GM21619 (cell line): ENCODE measurements around the gene LEKR1.
"Not testable (repeated sequence)": the region's sequence is repeated elsewhere in the genome, so short reads cannot be mapped to it uniquely, and the experiment has no call there.

Experiments used
- ATAC-seq: cut with Tn5 transposase; IDR thresholded peaks from one replicate; pipeline ENCODE4 v1.9.1; 2021; ENCODE audit not compliant: unreplicated experiment

LEKR1 gene

GRCh38 chr3:156803952-156804741 lies 22.0 kb upstream of the LEKR1 start:
- no peak for ATAC-seq

DNA sequence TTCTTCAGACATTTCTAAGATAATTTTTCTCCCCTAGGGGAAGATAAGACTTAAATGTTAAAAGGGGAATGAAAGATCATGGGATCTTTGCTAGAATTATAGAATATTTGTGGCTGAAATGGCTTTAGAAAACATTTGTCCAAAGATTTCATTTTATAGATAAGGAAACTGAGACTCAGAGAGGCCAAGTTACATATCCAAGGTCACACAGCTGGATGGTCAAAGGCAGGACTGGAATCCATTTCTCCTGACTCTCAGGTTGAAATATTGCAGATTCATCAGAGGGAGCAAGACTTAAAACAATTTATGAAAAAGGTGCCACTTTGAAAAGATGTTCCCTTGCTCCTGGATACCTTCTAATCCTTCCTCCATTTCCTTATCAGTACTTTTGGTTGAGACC lies 19.5 kb upstream of the LEKR1 start:
- ATAC-seq = no peak

GRCh38 chr3:156808025-156808424 lies 18.1 kb upstream of the LEKR1 start:
- ATAC-seq = no peak

GRCh38 chr3:156811089-156811862 lies 14.9 kb upstream of the LEKR1 start:
- ATAC-seq = no peak

DNA sequence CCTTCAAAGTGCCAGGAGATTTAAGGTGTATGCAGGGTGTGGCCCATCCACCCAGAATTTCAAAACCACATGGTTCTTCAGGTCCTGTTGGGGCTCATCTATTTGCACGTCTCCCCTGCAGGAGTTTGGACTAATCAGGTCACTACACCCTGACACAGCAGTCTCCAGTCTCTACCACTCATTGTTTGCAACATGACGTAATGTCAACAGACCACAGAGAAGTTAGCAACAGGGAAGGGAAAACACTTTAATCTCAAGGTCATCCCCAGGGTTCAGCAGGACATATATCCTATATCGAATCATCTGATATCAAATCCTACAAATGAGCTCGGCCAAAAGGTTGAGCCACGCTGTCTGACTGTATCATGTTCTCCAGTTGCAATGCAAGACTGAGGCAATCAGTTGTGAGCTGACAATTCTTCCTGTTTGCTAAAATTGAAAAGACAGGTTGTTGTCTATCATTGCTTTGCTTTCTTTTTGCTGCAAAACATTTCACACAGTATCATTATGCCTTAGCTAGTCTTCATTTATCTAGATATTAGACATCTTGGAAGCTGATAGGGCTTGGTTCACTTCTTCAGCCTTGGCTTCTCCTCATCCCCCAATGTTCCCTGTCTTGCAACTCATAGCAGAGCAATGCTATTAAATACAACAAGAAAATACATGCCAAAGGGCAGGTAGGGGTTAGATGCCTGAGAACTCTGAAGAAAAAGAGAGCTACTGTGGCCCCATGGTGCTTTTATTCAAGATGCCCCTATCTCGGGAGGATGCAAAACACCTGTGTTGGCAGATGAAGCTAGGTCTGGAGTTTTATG lies 13.4 kb upstream of the LEKR1 start:
- ATAC-seq = no peak

- ATAC-seq = no peak
These were observed 11.9 kb upstream of the LEKR1 start for GRCh38 chr3:156814295-156814694.

GRCh38 chr3:156816091-156816793 lies 9.9 kb upstream of the LEKR1 start:
- ATAC-seq = peak; percentile 26

DNA sequence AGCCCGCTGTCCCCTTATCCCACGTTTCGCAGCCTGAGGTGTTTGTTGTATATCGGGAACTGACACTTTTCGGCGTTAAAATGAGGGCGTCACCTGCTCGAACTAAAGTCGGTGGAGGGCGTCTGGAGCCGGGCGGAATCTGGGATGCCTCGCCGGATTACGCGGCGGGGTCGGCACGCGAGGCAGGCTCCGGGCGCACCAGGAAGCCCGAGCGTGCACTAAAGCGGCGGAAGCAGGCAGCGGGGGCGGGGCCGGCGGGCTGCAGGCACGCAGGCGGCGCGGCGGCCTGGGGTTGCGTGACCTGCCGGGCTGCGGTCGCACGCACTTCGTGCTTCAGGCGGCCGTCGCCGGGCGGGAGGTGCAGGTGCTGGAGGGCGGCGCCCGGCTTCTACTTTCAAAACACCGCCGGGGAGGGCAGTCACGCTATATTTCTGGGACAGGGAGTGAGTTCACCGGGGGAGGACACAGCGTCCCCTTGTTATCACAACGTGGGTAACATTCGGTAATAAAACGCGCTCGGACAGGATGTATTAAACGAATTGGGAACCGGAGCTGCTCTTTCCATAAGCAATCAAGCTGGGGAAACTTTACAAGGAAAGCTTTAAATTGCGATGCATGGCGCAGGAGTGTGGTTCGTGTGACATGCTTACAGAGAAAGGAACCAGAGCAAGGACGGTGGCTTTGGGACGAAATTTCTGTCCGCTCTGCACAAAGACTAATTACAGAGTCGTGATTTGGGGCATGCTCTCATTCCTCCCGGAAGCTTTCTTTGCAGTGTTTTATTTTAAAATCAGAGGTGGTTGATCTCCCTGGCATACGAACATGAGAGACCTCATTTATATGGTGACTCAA lies 9.1 kb upstream of the LEKR1 start:
- peak; percentile 68 for ATAC-seq

- no peak for ATAC-seq
These were observed 8.4 kb upstream of the LEKR1 start for GRCh38 chr3:156817646-156818272.

- ATAC-seq = no peak
These were observed 7.9 kb upstream of the LEKR1 start for GRCh38 chr3:156818273-156818651.

- ATAC-seq = no peak
These were observed 7.3 kb upstream of the LEKR1 start for GRCh38 chr3:156818890-156819289.

DNA sequence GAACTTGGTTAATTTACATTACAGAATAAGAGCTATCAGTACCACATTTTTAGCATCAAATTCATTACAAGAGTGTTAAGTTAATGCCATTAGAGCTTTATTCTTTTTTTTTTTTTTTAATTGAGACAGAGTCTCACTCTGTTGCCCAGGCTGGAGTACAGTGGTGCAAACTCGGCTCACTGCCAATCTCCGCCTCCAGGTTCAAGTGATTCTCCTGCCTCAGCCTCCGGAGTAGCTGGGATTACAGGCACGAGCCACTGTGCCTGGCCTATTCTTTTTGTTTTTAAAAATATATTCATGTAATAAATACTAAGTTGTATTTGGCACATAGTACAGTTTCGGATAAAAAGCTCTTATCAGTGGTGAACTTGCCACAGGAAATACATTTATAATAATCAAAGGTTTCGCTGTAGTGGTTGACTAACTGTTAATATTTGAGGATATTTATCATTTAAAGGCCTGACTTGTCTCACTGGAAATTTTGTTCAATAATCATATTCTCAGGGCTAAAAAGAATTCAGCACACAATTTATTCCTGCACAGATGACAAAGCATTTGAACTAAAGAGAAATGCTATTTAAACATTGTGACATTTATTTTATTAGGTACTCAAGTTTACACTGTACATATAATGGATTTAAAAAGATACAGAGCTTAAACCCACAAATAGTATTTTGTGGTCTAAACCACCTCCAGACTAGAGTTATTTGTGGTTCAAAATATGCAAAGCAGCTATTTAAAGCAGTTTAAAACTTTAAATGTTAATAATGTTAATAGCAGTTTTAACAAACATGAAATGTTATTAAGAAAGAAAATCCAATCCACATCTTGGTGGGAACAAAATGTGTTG lies 6.1 kb upstream of the LEKR1 start:
- ATAC-seq = no peak

- no peak for ATAC-seq
These were observed 5.5 kb upstream of the LEKR1 start for GRCh38 chr3:156820692-156821080.

DNA sequence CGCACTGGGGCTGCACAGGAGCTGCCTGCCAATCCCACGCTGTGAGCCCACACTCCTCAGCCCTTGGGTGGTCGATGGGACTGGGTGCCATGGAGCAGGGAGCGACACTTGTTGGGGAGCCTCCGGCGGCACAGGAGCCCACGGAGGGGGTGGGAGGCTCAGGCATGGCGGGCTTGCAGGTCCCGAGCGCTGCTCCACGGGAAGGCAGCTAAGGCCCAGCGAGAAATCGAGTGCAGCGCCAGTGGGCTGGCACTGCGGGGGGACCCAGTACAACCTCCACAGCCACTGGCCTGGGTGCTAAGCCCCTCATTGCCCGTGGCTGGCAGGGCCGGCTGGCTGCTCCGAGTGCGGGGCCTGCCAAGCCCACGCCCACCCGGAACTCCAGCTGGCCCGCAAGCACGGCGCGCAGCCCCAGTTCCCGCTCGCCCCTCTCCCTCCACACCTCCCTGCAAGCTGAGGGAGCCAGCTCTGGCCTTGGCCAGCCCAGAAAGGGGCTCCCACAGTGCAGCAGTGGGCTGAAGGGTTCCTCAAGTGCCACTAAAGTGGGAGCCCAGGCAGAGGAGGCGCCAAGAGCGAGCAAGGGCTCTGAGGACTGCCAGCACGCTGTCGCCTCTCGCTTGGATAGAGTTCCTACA lies 3.4 kb upstream of the LEKR1 start:
- not testable (repeated sequence) for ATAC-seq

DNA sequence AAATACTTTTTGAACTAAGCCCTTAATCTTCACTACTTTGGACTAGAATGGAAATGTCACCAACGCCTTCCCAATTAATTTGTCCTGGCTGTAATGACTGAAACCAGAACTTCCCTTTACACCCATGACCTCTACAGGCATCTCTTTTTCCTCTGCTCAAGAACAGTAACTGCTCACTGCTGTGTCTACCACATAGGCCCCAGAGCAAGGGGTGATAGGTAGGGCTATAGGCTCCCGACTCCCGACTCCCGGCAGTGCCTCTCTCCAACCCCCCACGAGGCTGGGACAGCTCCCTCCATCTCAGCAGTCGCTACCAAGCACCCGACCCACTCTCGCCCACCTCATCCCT lies 384 bp upstream of the LEKR1 start:
- ATAC-seq = peak; percentile 48

- no peak for ATAC-seq
These were observed 1.0 kb downstream of the LEKR1 start for GRCh38 chr3:156826896-156827882.

DNA sequence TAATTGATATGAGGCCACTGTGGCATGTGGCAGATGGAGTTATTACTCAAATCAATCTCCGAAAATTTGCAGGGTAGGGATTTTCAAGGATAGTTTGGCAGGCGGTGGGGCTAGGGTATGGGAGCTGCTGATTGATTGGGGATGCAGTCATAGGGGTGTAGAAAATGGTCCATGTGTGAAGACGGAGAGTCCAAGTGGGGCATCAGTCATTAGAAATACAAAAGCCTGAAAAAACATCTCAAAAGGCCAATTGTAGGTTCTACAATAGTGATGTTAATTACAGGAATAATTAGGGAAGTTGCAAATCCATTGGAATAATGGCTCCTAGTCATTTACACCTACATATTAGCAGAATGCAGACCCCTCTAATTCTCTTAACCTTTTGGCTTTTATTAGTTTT lies 4.9 kb downstream of the LEKR1 start:
- ATAC-seq = no peak
